IMR-90 (cell line): ENCODE results near the gene FRG1.
"Not testable (repeated sequence)": the region's sequence is repeated elsewhere in the genome, so short reads cannot be mapped to it uniquely, and the experiment has no call there.

Experiments used
- BHLHE40 ChIP-seq: fragments of 150-350 bp; IDR thresholded peaks from 2 replicates; pipeline ENCODE4 v1.6.1; 2016; ENCODE audit warnings: mild to moderate bottlenecking, low read depth, low read length
- CEBPB ChIP-seq: IDR thresholded peaks from 2 replicates; pipeline ENCODE4 v1.6.1; 2012; ENCODE audit warnings: low read depth, low read length, improper control_type of control experiment
- CTCF ChIP-seq: conservative IDR thresholded peaks from 2 replicates; pipeline ENCODE4 v1.5.1; 2012; ENCODE audit warnings: mild to moderate bottlenecking, low read depth, low read length, improper control_type of control experiment
- ELK1 ChIP-seq: fragments of 150-350 bp; IDR thresholded peaks from 2 replicates; pipeline ENCODE4 v1.6.1; 2016; ENCODE audit warnings: low read depth, mild to moderate bottlenecking, low read length, moderate library complexity, borderline replicate concordance
- FOS ChIP-seq: fragments of 150-350 bp; IDR thresholded peaks from 2 replicates; pipeline ENCODE4 v1.6.1; 2016; ENCODE audit warnings: low read depth, low read length
- MAFK ChIP-seq: IDR thresholded peaks from 2 replicates; pipeline ENCODE4 v1.6.1; 2012; ENCODE audit warnings: low read depth, low read length, improper control_type of control experiment
- MXI1 ChIP-seq: IDR thresholded peaks from 2 replicates; pipeline ENCODE4 v1.6.1; 2012; ENCODE audit warnings: low read depth, mild to moderate bottlenecking, low read length, moderate library complexity, borderline replicate concordance
- NFE2L2 ChIP-seq: fragments of 150-350 bp; IDR thresholded peaks from 2 replicates; pipeline ENCODE4 v1.6.1; 2016; ENCODE audit warnings: low read depth, mild to moderate bottlenecking, low read length
- POLR2A ChIP-seq: IDR thresholded peaks from 2 replicates; pipeline ENCODE4 v1.6.1; 2012; ENCODE audit warnings: mild to moderate bottlenecking, low read depth, low read length
- RAD21 ChIP-seq: IDR thresholded peaks from 2 replicates; pipeline ENCODE4 v1.6.1; 2012; ENCODE audit warnings: low read length, improper control_type of control experiment
- RCOR1 ChIP-seq: IDR thresholded peaks from 2 replicates; pipeline ENCODE4 v1.6.1; 2012; ENCODE audit warnings: mild to moderate bottlenecking, low read length, improper control_type of control experiment; ENCODE audit not compliant: insufficient replicate concordance
- RFX5 ChIP-seq: IDR thresholded peaks from 2 replicates; pipeline ENCODE4 v1.8.0; 2012; ENCODE audit warnings: low read depth, mild to moderate bottlenecking, low read length, moderate library complexity
- SMC3 ChIP-seq: fragments of 150-350 bp; IDR thresholded peaks from 2 replicates; pipeline ENCODE4 v1.6.1; 2016; ENCODE audit warnings: low read depth, mild to moderate bottlenecking, antibody characterized with exemption, low read length, moderate library complexity
- USF2 ChIP-seq: fragments of 150-350 bp; IDR thresholded peaks from 2 replicates; pipeline ENCODE4 v1.6.1; 2017; ENCODE audit warnings: mild to moderate bottlenecking, antibody characterized with exemption, low read length, low read depth

GRCh38 chr4:189980292-189980691, 39.6 kb downstream of the FRG1 start:
- not testable (repeated sequence) for TF ChIP-seq CTCF, NFE2L2, BHLHE40, POLR2A, SMC3, MXI1, RAD21, RCOR1, USF2, FOS, MAFK, ELK1, RFX5, CEBPB
